Measurements from ENCODE around the gene TMEM150B. TPM values are rescaled to one million over a fixed set of nuclear protein-coding genes. Genes with fewer than 3 reads are reported as not detected.

TMEM150B gene
- total RNA-seq, 4 donors from 2014 or later: 5.6 to 26.7 (median 16.6) TPM

DNA sequence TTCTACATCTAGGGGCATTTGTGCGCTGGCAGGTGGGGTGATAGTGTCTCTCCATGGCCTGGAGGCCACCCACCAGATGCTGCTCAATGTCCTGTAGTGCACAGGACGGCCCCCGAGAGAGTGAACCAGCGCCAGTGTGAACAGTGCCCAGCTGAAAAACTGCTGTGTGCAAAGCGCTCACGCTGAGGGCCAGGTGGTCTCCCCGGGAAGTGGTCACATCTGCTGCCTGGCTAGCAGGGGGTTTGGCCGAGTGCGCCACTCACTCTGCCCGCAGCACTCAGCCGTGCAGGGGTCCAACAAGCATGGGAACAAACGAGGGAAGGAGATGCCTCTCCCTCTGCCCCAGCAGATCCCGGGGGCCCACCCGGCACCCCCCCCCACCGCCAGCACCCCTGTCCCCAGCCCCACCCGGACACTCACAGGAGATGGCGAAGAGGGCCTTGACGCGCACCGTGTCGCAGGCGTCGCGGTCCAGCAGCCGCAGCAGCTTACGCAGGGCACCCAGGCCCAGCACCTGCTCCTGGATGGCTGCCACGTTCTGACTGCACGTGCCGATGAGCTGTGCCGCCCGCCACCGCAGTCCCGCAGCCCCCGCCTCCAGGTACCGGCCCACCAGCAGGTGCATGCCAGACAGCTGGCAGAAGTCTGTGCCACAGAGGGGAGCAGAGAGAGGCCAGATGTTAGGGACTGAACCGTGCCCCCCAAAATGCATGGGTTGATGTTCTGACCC is 51.0 kb downstream of the TMEM150B start:
- no peak for ATAC-seq (ENCODE audit: low FRiP score)

DNA sequence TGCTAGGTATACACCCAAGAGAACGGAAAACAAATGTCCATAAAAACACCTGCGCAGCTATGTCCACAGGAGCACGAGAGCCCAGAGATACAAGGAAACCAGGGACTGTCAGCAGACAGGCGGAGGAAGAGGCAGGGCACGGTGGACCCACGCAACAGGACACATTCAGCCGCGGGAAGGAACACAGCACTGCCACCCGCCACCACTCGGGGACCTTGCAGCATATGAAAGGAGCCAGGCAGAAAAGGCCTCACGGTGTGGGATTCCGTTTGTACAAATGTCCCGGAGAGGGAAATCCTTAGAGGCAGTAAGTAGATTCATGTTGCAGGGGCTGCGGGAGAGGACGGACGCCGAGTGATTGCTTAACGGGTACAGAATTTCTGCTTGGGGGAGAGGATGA is 53.0 kb downstream of the TMEM150B start:
- ATAC-seq (ENCODE audit: low FRiP score) (no peak), DNase-seq (ENCODE audit: low spot score) (no peak)
- TF ChIP-seq, protein P1, sequence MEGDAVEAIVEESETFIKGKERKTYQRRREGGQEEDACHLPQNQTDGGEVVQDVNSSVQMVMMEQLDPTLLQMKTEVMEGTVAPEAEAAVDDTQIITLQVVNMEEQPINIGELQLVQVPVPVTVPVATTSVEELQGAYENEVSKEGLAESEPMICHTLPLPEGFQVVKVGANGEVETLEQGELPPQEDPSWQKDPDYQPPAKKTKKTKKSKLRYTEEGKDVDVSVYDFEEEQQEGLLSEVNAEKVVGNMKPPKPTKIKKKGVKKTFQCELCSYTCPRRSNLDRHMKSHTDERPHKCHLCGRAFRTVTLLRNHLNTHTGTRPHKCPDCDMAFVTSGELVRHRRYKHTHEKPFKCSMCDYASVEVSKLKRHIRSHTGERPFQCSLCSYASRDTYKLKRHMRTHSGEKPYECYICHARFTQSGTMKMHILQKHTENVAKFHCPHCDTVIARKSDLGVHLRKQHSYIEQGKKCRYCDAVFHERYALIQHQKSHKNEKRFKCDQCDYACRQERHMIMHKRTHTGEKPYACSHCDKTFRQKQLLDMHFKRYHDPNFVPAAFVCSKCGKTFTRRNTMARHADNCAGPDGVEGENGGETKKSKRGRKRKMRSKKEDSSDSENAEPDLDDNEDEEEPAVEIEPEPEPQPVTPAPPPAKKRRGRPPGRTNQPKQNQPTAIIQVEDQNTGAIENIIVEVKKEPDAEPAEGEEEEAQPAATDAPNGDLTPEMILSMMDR (IDR thresholded peaks at IDR 0.05): no peak

More for the DNA sequence above, 51.0 kb downstream of the TMEM150B start:
- TF ChIP-seq, protein P1 (IDR thresholded peaks at IDR 0.05): no peak
- DNase-seq (ENCODE audit: low spot score): no peak

DNA sequence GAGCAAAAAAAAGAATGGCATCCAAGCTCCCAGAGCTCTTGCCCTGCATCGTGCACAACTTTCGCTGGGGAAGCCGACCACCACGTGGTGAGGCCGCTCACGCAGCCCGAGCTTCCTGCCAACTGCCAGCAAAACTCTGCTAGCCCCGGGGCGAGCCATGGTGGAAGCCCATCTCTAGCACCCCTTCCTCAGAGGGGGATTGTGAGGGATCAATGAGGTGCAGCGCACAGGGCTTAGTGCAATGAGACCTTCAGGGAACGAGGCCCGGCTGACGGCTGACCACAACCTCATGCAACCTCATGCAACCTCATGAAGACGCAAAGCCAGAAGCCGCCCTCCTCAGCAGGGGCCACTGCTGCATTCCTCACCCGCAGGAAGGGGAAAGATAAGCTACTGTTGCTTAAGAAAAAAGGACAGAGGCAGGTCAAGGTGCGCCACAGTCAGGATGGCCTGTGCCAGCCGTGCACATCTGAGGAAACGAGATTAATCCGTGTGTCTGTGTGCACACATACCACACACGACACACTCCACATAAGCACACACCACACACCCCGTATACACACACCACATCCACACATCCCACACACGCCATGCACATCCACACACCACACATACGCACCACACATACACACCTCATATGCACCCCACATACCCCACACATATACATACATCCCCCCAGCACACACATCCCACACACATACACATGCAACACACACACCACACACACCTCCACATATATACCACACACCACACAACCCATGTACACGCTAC is 54.8 kb downstream of the TMEM150B start:
- TF ChIP-seq, protein P1 (IDR thresholded peaks at IDR 0.05): no peak
- DNase-seq (ENCODE audit: low spot score) (no peak), ATAC-seq (ENCODE audit: low FRiP score) (no peak)

DNA sequence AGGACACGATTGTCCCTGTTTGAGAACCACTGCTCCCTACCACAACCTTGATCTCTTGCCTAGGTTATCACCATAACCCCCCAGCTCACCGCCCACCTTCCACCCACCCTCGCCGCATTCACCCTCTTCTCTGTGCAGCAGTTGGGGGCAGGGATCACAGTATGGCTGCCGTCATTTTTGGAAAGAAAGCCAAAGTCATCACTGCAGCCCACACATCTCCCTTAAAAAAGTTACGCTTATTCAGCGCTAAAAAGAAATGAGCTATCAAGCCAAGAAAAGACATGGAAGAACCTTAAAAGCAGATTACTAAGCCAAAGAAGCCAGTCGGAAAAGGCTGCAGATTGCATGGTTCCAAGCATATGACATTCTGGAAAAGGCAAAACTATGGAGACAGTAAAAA is 55.8 kb downstream of the TMEM150B start:
- ATAC-seq (ENCODE audit: low FRiP score) (no peak), DNase-seq (ENCODE audit: low spot score) (no peak)
- TF ChIP-seq, protein P1 (IDR thresholded peaks at IDR 0.05): no peak

DNA sequence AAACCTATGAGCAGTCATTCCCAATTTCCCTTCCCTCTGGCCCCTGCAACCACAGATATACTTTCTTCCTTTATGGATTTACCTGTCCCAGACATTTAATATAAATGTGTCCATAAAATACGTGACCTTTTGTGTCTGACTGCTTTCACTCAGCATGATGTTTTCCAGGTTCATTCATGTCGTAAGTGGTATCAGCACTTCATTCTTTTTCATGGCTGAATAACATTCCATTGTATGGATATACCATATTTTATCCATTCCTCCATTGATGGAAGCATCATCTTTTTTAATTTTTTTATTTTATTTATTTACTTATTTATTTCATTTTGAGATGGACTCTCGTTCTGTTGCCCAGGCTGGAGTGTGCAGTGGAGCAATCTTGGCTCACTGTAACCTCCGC is 58.3 kb downstream of the TMEM150B start:
- DNase-seq (ENCODE audit: low spot score) (no peak), ATAC-seq (ENCODE audit: low FRiP score) (no peak)
- TF ChIP-seq, protein P1 (IDR thresholded peaks at IDR 0.05): no peak

DNA sequence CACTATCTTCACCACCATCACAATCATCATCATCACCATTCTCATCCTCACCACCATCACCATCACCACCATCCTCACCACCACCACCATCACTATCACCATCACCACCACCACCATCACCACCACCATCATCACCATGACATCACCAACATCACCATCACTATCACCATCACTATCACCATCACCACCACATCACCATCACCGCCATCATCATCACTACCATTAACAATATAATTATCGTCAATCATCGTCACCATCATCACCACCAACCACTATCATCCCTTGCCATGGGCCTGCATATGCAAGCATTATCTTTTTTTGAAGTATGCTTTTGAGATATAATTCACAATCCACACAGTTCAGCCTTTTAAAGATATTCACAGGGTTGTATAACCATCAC is 58.7 kb downstream of the TMEM150B start:
- ATAC-seq (ENCODE audit: low FRiP score): no peak
- DNase-seq (ENCODE audit: low spot score): no peak
- TF ChIP-seq, protein P1 (IDR thresholded peaks at IDR 0.05): no peak
